Fibroblast of lung (primary cell): ENCODE data around the gene ICOSLG.

Experiments
- EZH2 ChIP-seq: IDR thresholded peaks from 2 replicates; pipeline ENCODE4 v1.5.1; 2012; ENCODE audit warnings: low read length, control low read depth, mild to moderate bottlenecking; ENCODE audit errors: missing control alignments
- TF ChIP-seq, protein P1 (sequence below), 2 donors: IDR thresholded peaks in 1 of 2; conservative IDR thresholded peaks in 1 of 2; 1 replicate in 1 of 2; 2 replicates in 1 of 2; pipeline ENCODE4 v1.5.1; 2011 to 2012; ENCODE audit warnings: low read length in 2 of 2, control low read depth in 1 of 2, inconsistent platforms in 1 of 2, low read depth in 1 of 2, mild to moderate bottlenecking in 1 of 2

- TF ChIP-seq, protein P1, sequence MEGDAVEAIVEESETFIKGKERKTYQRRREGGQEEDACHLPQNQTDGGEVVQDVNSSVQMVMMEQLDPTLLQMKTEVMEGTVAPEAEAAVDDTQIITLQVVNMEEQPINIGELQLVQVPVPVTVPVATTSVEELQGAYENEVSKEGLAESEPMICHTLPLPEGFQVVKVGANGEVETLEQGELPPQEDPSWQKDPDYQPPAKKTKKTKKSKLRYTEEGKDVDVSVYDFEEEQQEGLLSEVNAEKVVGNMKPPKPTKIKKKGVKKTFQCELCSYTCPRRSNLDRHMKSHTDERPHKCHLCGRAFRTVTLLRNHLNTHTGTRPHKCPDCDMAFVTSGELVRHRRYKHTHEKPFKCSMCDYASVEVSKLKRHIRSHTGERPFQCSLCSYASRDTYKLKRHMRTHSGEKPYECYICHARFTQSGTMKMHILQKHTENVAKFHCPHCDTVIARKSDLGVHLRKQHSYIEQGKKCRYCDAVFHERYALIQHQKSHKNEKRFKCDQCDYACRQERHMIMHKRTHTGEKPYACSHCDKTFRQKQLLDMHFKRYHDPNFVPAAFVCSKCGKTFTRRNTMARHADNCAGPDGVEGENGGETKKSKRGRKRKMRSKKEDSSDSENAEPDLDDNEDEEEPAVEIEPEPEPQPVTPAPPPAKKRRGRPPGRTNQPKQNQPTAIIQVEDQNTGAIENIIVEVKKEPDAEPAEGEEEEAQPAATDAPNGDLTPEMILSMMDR (conservative IDR thresholded peaks at IDR 0.05 in 1 of 2, IDR thresholded peaks at IDR 0.05 in 1 of 2; ENCODE audit: low read depth in 1 of 2, low read length in 2 of 2), result no peak
- no peak for TF ChIP-seq EZH2
Observed at GRCh38 chr21:44269090-44269489, 28.3 kb upstream of the ICOSLG start.
